SK-N-MC (cell line): ENCODE measurements around the gene C12orf56.

Experiments used
- EZH2 ChIP-seq: fragments of 200-600 bp; sonication (generic); IDR thresholded peaks from one replicate; pipeline ENCODE4 v1.6.1; 2017; ENCODE audit warnings: antibody characterized with exemption
- POLR2AphosphoS5 ChIP-seq: IDR thresholded peaks from 2 replicates; pipeline ENCODE4 v1.6.1; 2012; ENCODE audit warnings: mild to moderate bottlenecking, low read depth, low read length, borderline replicate concordance

GRCh38 chr12:64320611-64321010, 69.9 kb downstream of the C12orf56 start:
- TF ChIP-seq POLR2AphosphoS5 (no peak), EZH2 (no peak)
